ENCODE measurements around the gene CTTNBP2.

Gene CTTNBP2

GRCh38 chr7:117871778-117872538, 1.3 kb downstream of the CTTNBP2 start:
- DNase-seq (ENCODE audit: low spot score), result no peak

DNA sequence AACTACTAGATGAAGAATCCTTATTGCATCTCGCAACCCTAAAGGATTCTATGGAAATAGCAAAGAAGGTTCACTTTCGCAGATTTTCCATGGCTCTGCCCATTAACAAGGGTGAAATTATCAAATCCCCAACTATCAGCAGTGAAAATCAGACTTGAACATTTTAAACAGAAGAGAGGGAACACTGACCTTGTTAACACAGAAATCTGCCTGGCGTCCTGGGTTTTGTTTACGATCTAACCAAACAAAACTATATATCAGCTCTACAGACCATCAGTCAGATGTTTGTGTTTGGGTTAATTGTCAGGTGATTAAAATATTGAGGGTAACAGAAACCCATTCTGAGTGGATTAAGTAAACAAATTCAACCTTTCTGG, 1.9 kb downstream of the CTTNBP2 start:
- no peak for DNase-seq (ENCODE audit: low spot score)

DNA sequence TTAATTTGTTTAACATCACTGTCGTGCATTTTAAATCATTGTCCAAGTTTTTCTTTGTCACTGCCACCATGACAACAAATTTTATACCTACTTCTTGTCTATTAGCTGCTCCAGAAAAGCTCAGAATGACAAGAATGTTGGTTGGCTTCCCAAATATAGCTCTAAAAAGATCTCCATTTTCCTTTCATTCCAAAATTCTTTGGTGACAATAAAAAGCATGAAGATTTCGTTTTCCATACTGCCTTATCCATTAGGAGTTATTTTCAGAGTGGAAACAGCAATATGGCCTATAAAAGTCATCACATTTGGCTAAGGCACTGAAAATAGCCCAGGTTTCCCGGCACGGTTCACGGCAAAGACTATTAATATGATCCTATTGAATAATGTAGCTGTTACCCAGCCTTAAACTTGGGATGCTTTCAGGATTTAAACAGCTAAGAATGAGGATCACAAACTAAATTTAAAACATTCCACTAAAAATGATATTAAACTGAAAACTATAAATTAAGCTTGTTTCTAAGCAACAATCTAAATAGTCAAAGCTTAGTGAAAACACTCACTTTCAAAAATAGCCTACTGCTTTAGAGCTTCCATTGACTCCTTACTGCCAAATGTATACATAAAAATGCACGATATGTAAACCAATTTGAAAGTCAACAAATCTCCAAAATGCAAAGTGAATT, 2.7 kb downstream of the CTTNBP2 start:
- DNase-seq (ENCODE audit: low spot score), result no peak

DNA sequence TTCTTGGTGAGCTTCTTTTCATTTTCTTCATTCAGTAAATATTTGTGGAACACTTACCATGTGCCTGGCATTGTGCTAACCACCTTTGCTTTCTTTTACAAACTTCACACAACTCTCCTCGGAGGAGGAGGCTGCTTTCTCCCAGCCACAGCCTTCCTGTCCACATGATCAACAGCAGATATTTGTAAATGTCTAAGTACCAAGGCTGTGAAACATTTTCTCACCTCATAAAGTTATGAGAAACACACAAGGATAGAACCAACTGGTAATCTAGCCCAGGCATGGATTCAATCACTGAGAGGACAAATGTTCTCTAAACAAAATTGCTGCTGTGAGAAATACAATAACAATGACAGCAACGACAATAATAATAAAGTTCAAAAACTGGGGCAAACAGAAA, 3.9 kb downstream of the CTTNBP2 start:
- DNase-seq (ENCODE audit: low spot score), result no peak

DNA sequence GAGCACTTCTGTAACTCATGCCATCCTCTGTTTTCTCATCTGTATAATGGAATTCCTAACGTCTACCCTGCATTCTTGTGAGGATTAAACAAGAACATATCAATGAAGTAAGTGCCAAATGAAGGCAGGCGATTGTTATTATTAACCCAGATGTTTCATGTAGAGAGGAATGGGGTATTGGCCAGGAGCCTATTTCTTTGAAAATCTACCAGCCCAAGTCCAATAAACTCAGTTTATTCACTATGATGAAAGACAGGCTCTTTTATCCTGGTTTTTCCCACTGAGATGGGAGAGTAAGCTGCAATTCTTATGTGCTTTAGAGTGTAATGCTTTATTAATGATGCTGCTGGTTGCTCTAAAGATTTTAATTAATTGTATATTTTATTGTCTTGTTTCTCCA, 9.6 kb downstream of the CTTNBP2 start:
- DNase-seq (ENCODE audit: low spot score), result no peak

- DNase-seq (ENCODE audit: low spot score), result no peak
Observed at GRCh38 chr7:117862378-117862777, 10.9 kb downstream of the CTTNBP2 start.

DNA sequence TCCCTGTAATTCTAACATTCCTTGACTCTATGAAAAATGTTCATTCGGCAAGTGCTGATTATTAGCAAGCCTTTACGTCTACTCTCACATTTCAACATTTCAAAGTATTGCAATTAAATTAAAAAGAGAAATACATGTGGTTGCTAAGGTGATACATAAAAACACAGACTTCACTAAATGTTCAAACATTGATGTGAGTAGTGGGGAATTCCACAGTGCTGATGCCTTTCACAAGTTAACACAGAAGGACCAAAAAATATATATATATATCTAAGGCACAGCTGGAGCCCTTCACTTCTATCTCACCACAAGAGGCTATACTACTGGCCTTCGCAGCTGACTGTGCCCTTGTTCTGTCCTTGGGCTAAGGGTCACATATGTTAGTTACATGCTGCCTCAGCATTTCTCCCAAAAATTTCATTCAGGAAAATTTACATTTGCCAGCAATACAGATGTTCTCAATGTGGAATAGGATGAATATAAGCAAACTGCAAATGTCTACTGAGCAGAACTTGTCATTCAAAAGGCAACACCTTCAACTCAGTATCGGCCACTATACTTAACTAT, 13.9 kb downstream of the CTTNBP2 start:
- DNase-seq (ENCODE audit: low spot score), result no peak

GRCh38 chr7:117858712-117859111, 14.5 kb downstream of the CTTNBP2 start:
- DNase-seq (ENCODE audit: low spot score), result no peak

DNA sequence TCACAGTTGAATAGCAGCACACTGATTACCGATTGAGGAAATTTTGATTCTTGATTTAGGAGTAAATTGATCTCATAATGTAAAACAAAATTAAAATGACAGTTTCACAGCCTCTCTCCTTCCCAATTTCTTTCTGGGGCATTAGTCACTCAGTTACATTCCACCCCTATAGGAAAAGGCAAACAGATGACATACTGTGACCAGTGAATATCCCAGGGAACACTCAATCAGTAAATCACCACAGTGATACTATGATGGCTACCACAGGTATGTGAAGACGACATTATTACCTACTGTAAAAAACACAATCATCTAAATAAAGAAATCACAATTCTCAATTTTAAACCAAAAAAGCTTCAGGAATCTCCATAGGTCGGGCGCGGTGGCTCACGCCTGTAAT, 15.5 kb downstream of the CTTNBP2 start:
- no peak for DNase-seq (ENCODE audit: low spot score)

GRCh38 chr7:117856196-117856595, 17.0 kb downstream of the CTTNBP2 start:
- no peak for DNase-seq (ENCODE audit: low spot score)

- no peak for DNase-seq (ENCODE audit: low spot score)
Observed at GRCh38 chr7:117854186-117854585, 19.1 kb downstream of the CTTNBP2 start.

- DNase-seq (ENCODE audit: low spot score), result no peak
Observed at GRCh38 chr7:117848941-117849340, 24.3 kb downstream of the CTTNBP2 start.

DNA sequence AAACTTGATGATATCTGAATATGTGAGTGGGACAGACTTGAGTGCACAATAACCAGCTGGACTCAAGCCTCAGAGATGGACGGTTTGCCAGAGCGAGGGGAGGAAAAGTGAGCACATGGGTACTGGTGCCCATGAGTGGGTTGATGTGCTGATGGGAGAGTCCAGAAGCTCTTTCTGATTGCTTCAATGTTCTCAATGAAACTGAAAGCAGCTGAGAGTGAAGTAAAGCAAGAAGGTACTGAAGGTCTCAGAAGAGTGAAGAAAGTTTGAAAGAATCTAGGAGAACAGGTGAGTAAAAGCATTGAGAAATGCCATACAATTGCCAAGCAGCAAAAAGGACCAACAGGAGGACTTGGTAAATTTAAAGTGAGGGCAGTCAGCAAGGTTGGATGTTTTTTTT, 28.6 kb downstream of the CTTNBP2 start:
- no peak for DNase-seq (ENCODE audit: low spot score)

DNA sequence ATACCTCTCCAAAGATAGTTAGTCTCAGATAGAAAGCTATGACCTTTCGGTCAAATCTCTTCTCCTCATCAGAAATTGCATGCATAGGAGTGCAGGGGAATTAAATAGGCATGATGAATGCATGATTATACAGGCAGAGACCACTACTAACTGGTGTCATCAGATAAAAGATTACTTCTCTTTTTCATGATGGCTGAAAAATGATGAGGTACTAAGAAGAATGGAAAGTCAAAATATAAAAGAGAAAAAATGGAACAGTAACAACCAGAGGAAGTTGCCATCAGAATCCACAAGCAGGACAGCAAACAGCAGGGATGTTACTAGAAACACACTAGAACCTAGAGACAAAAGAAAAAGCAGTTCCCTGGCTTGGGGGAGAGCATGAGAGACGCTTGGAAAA, 31.6 kb downstream of the CTTNBP2 start:
- DNase-seq (ENCODE audit: low spot score), result no peak

- DNase-seq (ENCODE audit: low spot score), result no peak
Observed at GRCh38 chr7:117841011-117841410, 32.2 kb downstream of the CTTNBP2 start.

GRCh38 chr7:117839507-117839906, 33.7 kb downstream of the CTTNBP2 start:
- DNase-seq (ENCODE audit: low spot score), result no peak

GRCh38 chr7:117837841-117838240, 35.4 kb downstream of the CTTNBP2 start:
- DNase-seq (ENCODE audit: low spot score), result no peak

GRCh38 chr7:117835016-117835664, 38.1 kb downstream of the CTTNBP2 start:
- DNase-seq (ENCODE audit: low spot score), result no peak

DNA sequence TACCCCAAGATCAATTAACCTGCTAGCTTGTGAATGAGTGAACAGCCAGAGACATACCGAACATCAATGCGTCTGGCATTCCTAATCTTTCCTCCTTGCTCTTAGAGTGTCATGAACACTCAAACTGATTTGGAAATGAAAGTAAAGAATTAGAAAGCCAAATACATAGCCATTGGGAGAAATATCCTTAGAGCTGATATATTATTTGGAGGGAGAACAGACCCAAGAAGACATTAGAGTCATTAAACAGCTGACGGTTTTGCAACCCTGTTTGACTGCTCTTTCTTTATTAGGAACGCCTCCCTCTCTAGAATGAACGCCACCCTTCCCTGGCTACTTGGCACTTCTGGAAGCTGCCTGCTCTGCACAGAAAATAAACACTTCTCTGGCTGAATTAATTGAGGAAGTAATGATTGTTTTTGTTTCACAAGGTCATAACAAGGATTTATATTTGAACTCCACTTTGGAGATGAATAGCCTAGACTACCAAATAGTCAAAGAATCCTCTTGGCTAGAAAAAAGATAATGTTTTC, 42.8 kb downstream of the CTTNBP2 start:
- DNase-seq (ENCODE audit: low spot score), result no peak

DNA sequence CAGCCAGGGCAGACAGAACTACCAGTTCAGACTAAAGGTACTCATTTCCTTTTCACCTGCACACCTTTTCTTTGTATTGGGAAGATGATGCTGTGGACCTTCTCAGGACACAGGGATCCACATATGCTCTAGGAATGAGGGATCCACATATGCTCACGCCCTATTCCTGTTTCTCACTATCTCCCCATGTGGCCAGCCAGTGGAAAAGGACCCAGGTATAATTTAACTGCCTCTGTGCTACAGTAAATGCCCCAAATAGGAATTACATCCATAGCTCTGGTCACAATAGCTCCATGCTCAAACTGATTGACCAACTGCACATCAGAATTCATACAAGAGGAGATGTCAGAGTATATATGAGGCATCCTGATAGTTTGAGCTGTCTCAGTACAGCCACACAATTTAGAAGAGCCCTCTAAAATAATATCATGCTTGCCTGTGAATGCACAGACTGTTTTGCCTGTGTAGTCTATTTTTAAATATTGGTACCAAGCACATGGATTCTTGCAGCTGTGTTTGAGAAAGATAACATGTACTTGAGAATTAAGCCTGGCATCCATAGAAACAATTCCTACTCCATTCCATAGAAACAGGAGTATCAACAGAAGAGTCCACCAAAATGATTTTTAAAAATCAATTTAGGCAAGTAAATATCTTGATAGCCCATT, 43.7 kb downstream of the CTTNBP2 start:
- DNase-seq (ENCODE audit: low spot score), result peak; percentile 7

GRCh38 chr7:117828825-117829224, 44.4 kb downstream of the CTTNBP2 start:
- DNase-seq (ENCODE audit: low spot score), result no peak

DNA sequence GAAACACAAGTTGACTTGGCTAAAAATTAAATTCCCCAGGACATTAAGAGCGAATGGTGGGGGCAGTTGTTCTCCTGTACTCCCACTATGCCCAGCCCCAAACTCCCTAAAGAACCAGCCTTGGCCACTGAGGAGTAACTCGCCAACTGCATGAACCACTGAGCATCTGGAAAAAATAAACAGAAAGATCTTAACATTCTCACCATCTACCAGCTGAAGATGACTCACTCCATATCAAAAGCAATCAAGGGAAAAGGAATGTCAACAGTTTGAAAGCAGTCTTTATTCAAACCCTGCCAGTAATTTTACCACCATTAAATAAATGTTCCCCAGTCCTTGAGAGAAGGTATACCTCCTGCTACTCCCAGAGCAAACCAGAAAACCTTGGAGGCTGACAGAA, 45.4 kb downstream of the CTTNBP2 start:
- peak; percentile 69 for DNase-seq (ENCODE audit: low spot score)

Data from SW480 (cell line).